Ectodermal cell (in vitro differentiated cells): ENCODE results near the gene CYP4V2.
"Not testable (repeated sequence)": the region's sequence is repeated elsewhere in the genome, so short reads cannot be mapped to it uniquely, and the experiment has no call there.

ENCODE experiments used
- H3K27ac ChIP-seq: 2 replicates; pipeline ENCODE4 v1.7.0; 2013; ENCODE audit warnings: mild to moderate bottlenecking, low read depth, low read length; ENCODE audit not compliant: insufficient read depth, poor library complexity, severe bottlenecking
- H3K27me3 ChIP-seq: 2 replicates; pipeline ENCODE4 v1.7.0; 2013; ENCODE audit warnings: mild to moderate bottlenecking, low read length; ENCODE audit not compliant: insufficient read depth, control insufficient read depth, poor library complexity, severe bottlenecking
- H3K36me3 ChIP-seq: one replicate; pipeline ENCODE4 v1.7.0; 2013; ENCODE audit warnings: low read length; ENCODE audit not compliant: control insufficient read depth, insufficient read depth
- H3K4me1 ChIP-seq: one replicate; pipeline ENCODE4 v1.7.0; 2013; ENCODE audit warnings: low read length; ENCODE audit not compliant: control insufficient read depth, insufficient read depth
- H3K4me3 ChIP-seq: 2 replicates; pipeline ENCODE4 v1.7.0; 2013; ENCODE audit warnings: low read depth, low read length, control low read depth; ENCODE audit not compliant: insufficient read depth
- H3K9me3 ChIP-seq: 2 replicates; pipeline ENCODE4 v1.7.0; 2013; ENCODE audit warnings: mild to moderate bottlenecking, low read length, moderate library complexity; ENCODE audit not compliant: control insufficient read depth
- whole genome bisulfite sequencing, 2 experiments: methylation state at CpG; one replicate each; pipeline ENCODE4 v1.1.7; 2013; ENCODE audit warnings: missing lambda C conversion rate in 2 of 2; 5-methylcytosine and 5-hydroxymethylcytosine counted together

The CYP4V2 gene

DNA sequence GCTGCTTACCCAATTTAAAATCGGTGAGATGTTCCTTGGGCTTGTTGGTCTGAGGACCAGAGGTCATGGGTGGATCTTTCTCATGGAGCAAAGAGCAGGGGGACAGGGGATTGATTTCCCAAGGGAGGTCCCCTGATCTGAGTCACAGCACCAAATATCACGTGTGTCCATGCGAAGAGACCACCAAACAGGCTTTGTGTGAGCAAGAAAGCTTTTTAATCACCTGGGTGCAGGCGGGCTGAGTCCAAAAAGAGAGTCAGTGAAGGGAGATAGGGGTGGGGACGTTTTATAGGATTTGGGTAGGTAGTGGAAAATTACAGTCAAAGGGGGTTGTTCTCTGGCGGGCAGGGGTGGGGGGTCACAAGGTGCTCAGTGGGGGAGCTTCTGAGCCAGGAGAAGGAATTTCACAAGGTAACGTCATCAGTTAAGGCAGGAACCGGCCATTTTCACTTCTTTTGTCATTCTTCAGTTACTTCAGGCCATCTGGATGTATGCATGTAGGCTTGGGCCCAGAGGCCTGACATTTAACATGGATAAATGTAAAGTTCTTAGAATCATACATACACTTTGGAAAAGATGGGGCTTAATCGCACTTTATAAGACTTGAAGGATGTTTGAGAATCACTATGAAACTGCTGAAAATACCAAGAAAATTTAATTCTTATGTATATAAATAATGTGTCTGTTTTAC is 55.8 kb downstream of the CYP4V2 start:
- H3K4me1 ChIP-seq, H3K9me3 ChIP-seq, H3K27me3 ChIP-seq, H3K36me3 ChIP-seq, H3K4me3 ChIP-seq, H3K27ac ChIP-seq: not testable (repeated sequence)
- 47 to 48% methylated on average over 7 to 9 of the region's 9 CpGs for WGBS, 2 experiments

- no peaks in the 10 kb centered on the region for H3K36me3 ChIP-seq
- 8% methylated on average over 1 of the region's 1 CpG; no CpG with 5 or more reads in 1 of the 2 experiments for WGBS, 2 experiments
- H3K27me3 ChIP-seq: no peaks in the 10 kb centered on the region
- H3K4me1 ChIP-seq: peaks cover 8% of the 10 kb centered on the region
- H3K4me3 ChIP-seq: no peak overlapping the region
- H3K9me3 ChIP-seq: no peaks in the 10 kb centered on the region
- no peak overlapping the region for H3K27ac ChIP-seq
These were observed 57.3 kb downstream of the CYP4V2 start for GRCh38 chr4:186248643-186249042.

GRCh38 chr4:186249785-186250754 is 58.7 kb downstream of the CYP4V2 start:
- no peaks in the 10 kb centered on the region for H3K9me3 ChIP-seq
- WGBS, 2 experiments: 7 to 11% methylated on average over 8 of the region's 8 CpGs
- H3K4me3 ChIP-seq: no peak overlapping the region
- peaks cover 8% of the 10 kb centered on the region for H3K4me1 ChIP-seq
- H3K27me3 ChIP-seq: no peaks in the 10 kb centered on the region
- no peaks in the 10 kb centered on the region for H3K36me3 ChIP-seq
- peak overlapping the region; percentile 44 for H3K27ac ChIP-seq

GRCh38 chr4:186250760-186251159 is 59.4 kb downstream of the CYP4V2 start:
- peaks cover 8% of the 10 kb centered on the region for H3K4me1 ChIP-seq
- no peak overlapping the region for H3K4me3 ChIP-seq
- H3K27ac ChIP-seq: peak overlapping the region; percentile 44
- H3K36me3 ChIP-seq: no peaks in the 10 kb centered on the region
- no peaks in the 10 kb centered on the region for H3K27me3 ChIP-seq
- no peaks in the 10 kb centered on the region for H3K9me3 ChIP-seq
- WGBS, 2 experiments: 34 to 70% methylated on average over 1 to 2 of the region's 2 CpGs

GRCh38 chr4:186255122-186255521 is 63.8 kb downstream of the CYP4V2 start:
- Histone ChIP-seq H3K4me1 (peaks cover 4% of the 10 kb centered on the region), H3K4me3 (no peak overlapping the region), H3K27me3 (no peaks in the 10 kb centered on the region), H3K9me3 (no peaks in the 10 kb centered on the region), H3K36me3 (no peaks in the 10 kb centered on the region), H3K27ac (no peak overlapping the region)
- WGBS, 2 experiments: 93 to 96% methylated on average over 3 of the region's 3 CpGs

GRCh38 chr4:186258216-186258811 is 66.9 kb downstream of the CYP4V2 start:
- whole genome bisulfite sequencing, 2 experiments: 94 to 95% methylated on average over 12 of the region's 12 CpGs
- Histone ChIP-seq H3K4me1 (no peaks in the 10 kb centered on the region), H3K4me3 (no peak overlapping the region), H3K9me3 (no peaks in the 10 kb centered on the region), H3K27me3 (no peaks in the 10 kb centered on the region), H3K36me3 (no peaks in the 10 kb centered on the region), H3K27ac (no peak overlapping the region)

GRCh38 chr4:186260117-186260503 is 68.7 kb downstream of the CYP4V2 start:
- Histone ChIP-seq H3K4me1 (no peaks in the 10 kb centered on the region), H3K9me3 (no peaks in the 10 kb centered on the region), H3K27ac (no peak overlapping the region), H3K27me3 (no peaks in the 10 kb centered on the region), H3K36me3 (no peaks in the 10 kb centered on the region), H3K4me3 (no peak overlapping the region)
- 84 to 90% methylated on average over 6 of the region's 6 CpGs for WGBS, 2 experiments
